Muscle of leg (tissue), 11 donors: Measurements from ENCODE around the gene DEPDC4. TPM values are rescaled to one million over a fixed set of nuclear protein-coding genes. Genes with fewer than 3 reads are reported as not detected.
"Not testable (repeated sequence)": the region's sequence is repeated elsewhere in the genome, so short reads cannot be mapped to it uniquely, and the experiment has no call there.

ENCODE experiments used
- DNase-seq: peaks from one replicate; pipeline ENCODE4 v3.0.0; 2013
- H3K27ac ChIP-seq: one replicate; pipeline ENCODE4 v1.5.1; 2013; ENCODE audit warnings: mild to moderate bottlenecking, low read length, control low read depth
- H3K27me3 ChIP-seq: one replicate; pipeline ENCODE4 v1.6.1; 2013; ENCODE audit warnings: low read length; ENCODE audit not compliant: control insufficient read depth, insufficient read depth
- H3K36me3 ChIP-seq: one replicate; pipeline ENCODE4 v1.6.1; 2013; ENCODE audit warnings: low read length; ENCODE audit not compliant: control insufficient read depth, insufficient read depth
- H3K4me1 ChIP-seq: one replicate; pipeline ENCODE4 v1.6.1; 2013; ENCODE audit warnings: low read length; ENCODE audit not compliant: control insufficient read depth, insufficient read depth
- H3K4me3 ChIP-seq: one replicate; pipeline ENCODE4 v1.5.1; 2013; ENCODE audit warnings: low read length, control low read depth
- H3K9me3 ChIP-seq: replicated peaks from 2 replicates; pipeline ENCODE4 v1.6.1; 2013; ENCODE audit warnings: low read depth, low read length; ENCODE audit not compliant: control insufficient read depth
- WGBS: methylation state at CpG from one replicate; pipeline ENCODE4 v1.1.5; 2013; ENCODE audit warnings: missing lambda C conversion rate; ENCODE audit not compliant: insufficient coverage; 5-methylcytosine and 5-hydroxymethylcytosine counted together
- polyA plus RNA-seq, 8 donors: library from polyadenylated mRNA; unstranded; fragments of 120-200 nt; gene quantifications; one replicate each; pipeline versions ENCODE4 v1.2.1 to v1.2.3, GENCODE V29; 2013; ENCODE audit warnings: inconsistent platforms in 1 of 8, low replicate concordance in 1 of 8; ENCODE audit not compliant: insufficient read length in 8 of 8, insufficient read depth in 1 of 8
- total RNA-seq: library from RNA; stranded (reverse); fragments of 120-200 nt; gene quantifications from one replicate; pipeline ENCODE4 v1.2.4, GENCODE V29; 2013

Gene DEPDC4
- total and polyA plus RNA-seq, 9 donors, result 0.57 to 2.8 (median 1.4) TPM

GRCh38 chr12:100265732-100266584, 921 bp downstream of the DEPDC4 start:
- H3K4me1 ChIP-seq, result peaks cover 6% of the 10 kb centered on the region
- peak overlapping the region; percentile 95 for H3K27ac ChIP-seq
- no peaks in the 10 kb centered on the region for H3K36me3 ChIP-seq
- no CpG with 5 or more reads among the region's 11 CpGs for WGBS
- no peaks in the 10 kb centered on the region for H3K27me3 ChIP-seq
- DNase-seq, result no peak
- H3K9me3 ChIP-seq, result no peaks in the 10 kb centered on the region
- peak overlapping the region; percentile 79 for H3K4me3 ChIP-seq

- H3K4me3 ChIP-seq, H3K36me3 ChIP-seq, H3K9me3 ChIP-seq, H3K4me1 ChIP-seq, H3K27ac ChIP-seq, DNase-seq, H3K27me3 ChIP-seq: not testable (repeated sequence)
- WGBS, result 100% methylated on average over 2 of the region's 5 CpGs
Observed at GRCh38 chr12:100265107-100265506, 1.8 kb downstream of the DEPDC4 start.

GRCh38 chr12:100263131-100263530, 3.7 kb downstream of the DEPDC4 start:
- Histone ChIP-seq H3K4me1 (peaks cover 2% of the 10 kb centered on the region), H3K36me3 (no peaks in the 10 kb centered on the region), H3K27me3 (no peaks in the 10 kb centered on the region), H3K9me3 (no peaks in the 10 kb centered on the region), H3K4me3 (no peak overlapping the region), H3K27ac (no peak overlapping the region)
- DNase-seq, result no peak
- WGBS, result 86% methylated on average over 1 of the region's 5 CpGs

- no peak overlapping the region for H3K27ac ChIP-seq
- no peak for DNase-seq
Observed at GRCh38 chr12:100258127-100258526, 8.8 kb downstream of the DEPDC4 start.

GRCh38 chr12:100254876-100255275, 12.0 kb downstream of the DEPDC4 start:
- no peaks in the 10 kb centered on the region for H3K4me1 ChIP-seq
- 85% methylated on average over 1 of the region's 1 CpG for WGBS
- no peak overlapping the region for H3K4me3 ChIP-seq
- H3K36me3 ChIP-seq, result no peaks in the 10 kb centered on the region
- no peak overlapping the region for H3K27ac ChIP-seq
- no peak for DNase-seq
- no peaks in the 10 kb centered on the region for H3K9me3 ChIP-seq
- H3K27me3 ChIP-seq, result no peaks in the 10 kb centered on the region

More at GRCh38 chr12:100258127-100258526, 8.8 kb downstream of the DEPDC4 start:
- Histone ChIP-seq H3K9me3 (no peaks in the 10 kb centered on the region), H3K27me3 (no peaks in the 10 kb centered on the region), H3K36me3 (no peaks in the 10 kb centered on the region), H3K4me1 (no peaks in the 10 kb centered on the region), H3K4me3 (no peak overlapping the region)
- WGBS, result no CpG with 5 or more reads among the region's 1 CpG

- Histone ChIP-seq H3K4me1 (no peaks in the 10 kb centered on the region), H3K27me3 (no peaks in the 10 kb centered on the region), H3K27ac (no peak overlapping the region), H3K36me3 (no peaks in the 10 kb centered on the region), H3K9me3 (no peaks in the 10 kb centered on the region), H3K4me3 (no peak overlapping the region)
- WGBS, result no CpG with 5 or more reads among the region's 1 CpG
- DNase-seq, result no peak
Observed at GRCh38 chr12:100253437-100253836, 13.4 kb downstream of the DEPDC4 start.

GRCh38 chr12:100251917-100252316, 15.0 kb downstream of the DEPDC4 start:
- no CpG with 5 or more reads among the region's 2 CpGs for WGBS
- no peak overlapping the region for H3K27ac ChIP-seq
- H3K4me1 ChIP-seq, result no peaks in the 10 kb centered on the region
- H3K9me3 ChIP-seq, result no peaks in the 10 kb centered on the region
- no peak overlapping the region for H3K4me3 ChIP-seq
- no peaks in the 10 kb centered on the region for H3K36me3 ChIP-seq
- H3K27me3 ChIP-seq, result no peaks in the 10 kb centered on the region
- no peak for DNase-seq

- no peaks in the 10 kb centered on the region for H3K9me3 ChIP-seq
- H3K27me3 ChIP-seq, result no peaks in the 10 kb centered on the region
- no peaks in the 10 kb centered on the region for H3K4me1 ChIP-seq
- no peak for DNase-seq
- H3K4me3 ChIP-seq, result no peak overlapping the region
- H3K27ac ChIP-seq, result no peak overlapping the region
- WGBS, result 79% methylated on average over 7 of the region's 7 CpGs
- H3K36me3 ChIP-seq, result no peaks in the 10 kb centered on the region
Observed at GRCh38 chr12:100249941-100250340, 16.9 kb downstream of the DEPDC4 start.

- no peaks in the 10 kb centered on the region for H3K9me3 ChIP-seq
- DNase-seq, result no peak
- H3K27me3 ChIP-seq, result no peaks in the 10 kb centered on the region
- H3K4me1 ChIP-seq, result no peaks in the 10 kb centered on the region
- H3K27ac ChIP-seq, result no peak overlapping the region
- no peaks in the 10 kb centered on the region for H3K36me3 ChIP-seq
- no peak overlapping the region for H3K4me3 ChIP-seq
Observed at GRCh38 chr12:100248886-100249285, 18.0 kb downstream of the DEPDC4 start.

GRCh38 chr12:100247765-100248164, 19.1 kb downstream of the DEPDC4 start:
- WGBS, result no CpG with 5 or more reads among the region's 4 CpGs
- Histone ChIP-seq H3K36me3 (no peaks in the 10 kb centered on the region), H3K9me3 (no peaks in the 10 kb centered on the region), H3K4me3 (no peak overlapping the region), H3K4me1 (no peaks in the 10 kb centered on the region), H3K27ac (no peak overlapping the region), H3K27me3 (no peaks in the 10 kb centered on the region)
- DNase-seq, result no peak
